ENCODE data around the gene FYB2.

FYB2 gene

GRCh38 chr1:56819387-56819899, at the start of gene FYB2:
TSS of gene FYB2 (minus strand) at chr1:56819404. CDS start at chr1:56819290, 114 bp downstream.
- no peak for FAIRE-seq
- no peak for DNase-seq (ENCODE audit: insufficient read length, low spot score)

GRCh38 chr1:56868761-56869160, 49.6 kb upstream of the FYB2 start:
- DNase-seq (ENCODE audit: insufficient read length, low spot score) (no peak), FAIRE-seq (no peak)

- DNase-seq (ENCODE audit: insufficient read length, low spot score), result no peak
Observed at GRCh38 chr1:56867491-56867890, 48.3 kb upstream of the FYB2 start.

GRCh38 chr1:56866656-56867055, 47.5 kb upstream of the FYB2 start:
- DNase-seq (ENCODE audit: insufficient read length, low spot score) (no peak), FAIRE-seq (no peak)

More at GRCh38 chr1:56867491-56867890, 48.3 kb upstream of the FYB2 start:
- FAIRE-seq, result no peak

GRCh38 chr1:56864430-56864829, 45.2 kb upstream of the FYB2 start:
- DNase-seq (ENCODE audit: insufficient read length, low spot score), result no peak
- FAIRE-seq, result no peak

- FAIRE-seq (no peak), DNase-seq (ENCODE audit: insufficient read length, low spot score) (no peak)
Observed at GRCh38 chr1:56863265-56863992, 44.2 kb upstream of the FYB2 start.

GRCh38 chr1:56859287-56859686, 40.1 kb upstream of the FYB2 start:
- DNase-seq (ENCODE audit: insufficient read length, low spot score) (no peak), FAIRE-seq (no peak)

GRCh38 chr1:56856186-56856585, 37.0 kb upstream of the FYB2 start:
- DNase-seq (ENCODE audit: insufficient read length, low spot score) (no peak), FAIRE-seq (no peak)

GRCh38 chr1:56855190-56855589, 36.0 kb upstream of the FYB2 start:
- DNase-seq (ENCODE audit: insufficient read length, low spot score) (no peak), FAIRE-seq (no peak)

- DNase-seq (ENCODE audit: insufficient read length, low spot score), result no peak
Observed at GRCh38 chr1:56854521-56855099, 35.4 kb upstream of the FYB2 start, which contains the start of gene C8A. TSS of gene C8A (plus strand) at chr1:56854797. CDS start at chr1:56854902, 105 bp downstream.

GRCh38 chr1:56852476-56852875, 33.3 kb upstream of the FYB2 start:
- no peak for DNase-seq (ENCODE audit: insufficient read length, low spot score)
- FAIRE-seq, result no peak

More at GRCh38 chr1:56854521-56855099, 35.4 kb upstream of the FYB2 start, which contains the start of gene C8A:
- FAIRE-seq, result no peak

GRCh38 chr1:56850922-56851321, 31.7 kb upstream of the FYB2 start:
- FAIRE-seq, result no peak

GRCh38 chr1:56850411-56850810, 31.2 kb upstream of the FYB2 start:
- DNase-seq (ENCODE audit: insufficient read length, low spot score) (no peak), FAIRE-seq (no peak)

More at GRCh38 chr1:56850922-56851321, 31.7 kb upstream of the FYB2 start:
- no peak for DNase-seq (ENCODE audit: insufficient read length, low spot score)

- FAIRE-seq (no peak), DNase-seq (ENCODE audit: insufficient read length, low spot score) (no peak)
Observed at GRCh38 chr1:56849750-56850149, 30.5 kb upstream of the FYB2 start.

- no peak for FAIRE-seq
- no peak for DNase-seq (ENCODE audit: insufficient read length, low spot score)
Observed at GRCh38 chr1:56845343-56845742, 26.1 kb upstream of the FYB2 start.

GRCh38 chr1:56844545-56845136, 25.4 kb upstream of the FYB2 start:
- DNase-seq (ENCODE audit: insufficient read length, low spot score), result no peak
- FAIRE-seq, result no peak

GRCh38 chr1:56843544-56843943, 24.3 kb upstream of the FYB2 start:
- FAIRE-seq (no peak), DNase-seq (ENCODE audit: insufficient read length, low spot score) (no peak)

- FAIRE-seq (no peak), DNase-seq (ENCODE audit: insufficient read length, low spot score) (no peak)
Observed at GRCh38 chr1:56838759-56839158, 19.6 kb upstream of the FYB2 start.

- FAIRE-seq, result no peak
Observed at GRCh38 chr1:56837244-56837939, 18.2 kb upstream of the FYB2 start.

GRCh38 chr1:56836359-56836758, 17.2 kb upstream of the FYB2 start:
- DNase-seq (ENCODE audit: insufficient read length, low spot score) (no peak), FAIRE-seq (no peak)

More at GRCh38 chr1:56837244-56837939, 18.2 kb upstream of the FYB2 start:
- no peak for DNase-seq (ENCODE audit: insufficient read length, low spot score)

GRCh38 chr1:56835657-56836056, 16.5 kb upstream of the FYB2 start:
- DNase-seq (ENCODE audit: insufficient read length, low spot score) (no peak), FAIRE-seq (no peak)
